HT1080 (cell line): Measurements from ENCODE around the gene CSTPP1. TPM values are rescaled to one million over a fixed set of nuclear protein-coding genes. Genes with fewer than 3 reads are reported as not detected.

Experiments used
- DNase-seq: peaks from one replicate; pipeline ENCODE4 v3.0.0-alpha.2; 2015; ENCODE audit warnings: low read depth
- polyA plus RNA-seq, 2 experiments: library from polyadenylated mRNA; depleted of rRNA; stranded (reverse); fragments of >200 nt; gene quantifications; 2 replicates each; pipeline ENCODE4 v1.2.3, GENCODE V29; 2015
- total RNA-seq: library from RNA; depleted of rRNA; stranded (reverse); fragments of >200 nt; shearing (Covaris generic); gene quantifications from 2 replicates; pipeline ENCODE4 v1.2.3, GENCODE V29; 2014; rRNA removed

The CSTPP1 gene, protein sequence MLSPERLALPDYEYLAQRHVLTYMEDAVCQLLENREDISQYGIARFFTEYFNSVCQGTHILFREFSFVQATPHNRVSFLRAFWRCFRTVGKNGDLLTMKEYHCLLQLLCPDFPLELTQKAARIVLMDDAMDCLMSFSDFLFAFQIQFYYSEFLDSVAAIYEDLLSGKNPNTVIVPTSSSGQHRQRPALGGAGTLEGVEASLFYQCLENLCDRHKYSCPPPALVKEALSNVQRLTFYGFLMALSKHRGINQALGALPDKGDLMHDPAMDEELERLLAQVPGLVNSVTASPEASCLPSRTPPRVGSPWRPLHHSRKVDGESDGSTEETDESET
- 10.0 and 16.2 TPM in 2 replicates for total RNA-seq
- 19.4 and 23.1 TPM in 2 replicates for polyA plus RNA-seq (2015; cell fraction: cytosol; rRNA removed)
- 17.5 and 19.2 TPM in 2 replicates for polyA plus RNA-seq (2015; cell fraction: nucleus; rRNA removed)

DNA sequence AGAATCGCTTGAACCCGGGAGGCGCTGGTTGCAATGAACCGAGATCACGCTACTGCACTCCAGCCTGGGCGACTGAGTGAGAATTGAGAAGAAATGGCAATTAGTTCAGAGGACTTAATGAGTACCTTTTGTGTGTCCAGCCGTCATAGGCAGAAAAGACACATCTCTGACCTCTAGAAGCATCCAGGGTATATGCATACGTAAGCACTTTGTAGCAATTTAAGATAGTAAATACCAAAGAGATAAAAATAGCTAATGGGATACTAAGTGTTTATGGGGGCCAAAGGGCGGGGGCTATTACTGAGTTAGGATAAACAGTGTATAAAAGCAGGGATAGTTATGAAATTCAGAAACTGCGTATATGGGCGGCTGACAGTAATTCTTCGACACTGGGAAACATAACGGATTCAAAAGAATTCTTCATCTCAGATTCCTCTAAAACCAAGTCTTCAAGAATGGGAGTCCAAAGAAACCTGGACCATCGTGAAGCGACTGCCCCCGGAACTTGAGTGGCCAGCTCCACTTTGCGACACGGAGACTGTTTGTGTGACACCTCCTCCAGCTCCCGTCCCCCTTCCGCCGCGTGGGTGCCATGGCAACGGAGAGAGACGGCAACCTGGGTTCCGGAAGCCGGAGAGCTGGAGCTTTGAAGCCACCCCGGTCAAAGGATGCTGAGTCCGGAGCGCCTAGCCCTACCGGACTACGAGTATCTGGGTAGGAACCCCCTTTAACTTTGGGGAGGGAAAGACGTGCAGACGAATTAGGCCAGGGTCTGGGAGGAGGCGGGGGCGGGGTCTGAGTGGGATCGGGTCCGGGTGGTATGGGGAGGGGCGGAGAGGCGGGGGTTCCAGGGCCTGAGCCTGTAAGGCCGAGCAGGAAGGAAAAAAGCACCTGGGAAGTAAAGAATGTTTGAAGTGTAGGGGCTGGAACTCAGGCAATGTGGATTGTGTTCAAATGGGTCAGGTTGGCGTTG lies at the start of gene CSTPP1:
TSS of gene CSTPP1 (plus strand) at position 624 of the 973 bp plus-strand sequence. CDS start at position 669, 45 bp downstream.
- peak; percentile 82 for DNase-seq

DNA sequence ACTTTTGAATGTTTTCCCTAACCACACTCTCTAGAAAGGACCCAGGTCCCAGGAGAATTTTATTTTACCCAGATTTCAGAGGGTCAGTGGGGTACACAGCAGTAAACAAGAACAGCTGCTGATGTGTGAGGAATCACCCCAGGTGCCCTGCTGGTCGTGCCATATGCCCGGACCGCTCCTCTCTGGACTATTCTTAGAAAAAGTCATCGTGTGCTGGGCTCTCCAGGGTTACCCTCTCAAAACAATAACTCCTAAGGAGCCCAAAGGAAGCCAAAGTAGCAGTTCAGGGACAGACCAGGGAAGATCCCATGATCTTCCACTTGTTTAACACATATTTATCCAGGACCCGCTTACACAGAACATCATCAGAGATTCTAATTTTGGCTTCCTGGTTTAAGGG lies 47.9 kb upstream of the CSTPP1 start:
- DNase-seq, result no peak

DNA sequence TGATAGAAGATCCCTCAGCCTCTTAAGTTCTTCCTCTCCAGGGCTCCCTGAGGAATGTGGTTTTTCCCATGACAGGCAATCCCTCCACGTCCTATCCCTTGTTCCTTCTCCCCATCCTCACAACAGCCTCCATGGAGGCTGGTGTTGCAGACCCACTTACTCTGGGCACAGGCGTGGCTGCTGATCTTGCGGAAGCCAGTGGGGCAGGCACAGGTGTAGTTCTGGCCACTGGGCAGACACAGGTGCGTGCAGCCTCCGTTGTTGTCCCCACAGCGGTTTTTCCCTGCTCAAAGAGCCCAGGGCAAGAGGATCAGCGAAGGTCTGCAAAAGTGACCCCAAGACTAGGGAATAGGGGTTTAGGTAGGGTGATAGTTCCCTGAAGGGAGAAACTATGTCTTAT lies 47.3 kb upstream of the CSTPP1 start:
- no peak for DNase-seq

DNA sequence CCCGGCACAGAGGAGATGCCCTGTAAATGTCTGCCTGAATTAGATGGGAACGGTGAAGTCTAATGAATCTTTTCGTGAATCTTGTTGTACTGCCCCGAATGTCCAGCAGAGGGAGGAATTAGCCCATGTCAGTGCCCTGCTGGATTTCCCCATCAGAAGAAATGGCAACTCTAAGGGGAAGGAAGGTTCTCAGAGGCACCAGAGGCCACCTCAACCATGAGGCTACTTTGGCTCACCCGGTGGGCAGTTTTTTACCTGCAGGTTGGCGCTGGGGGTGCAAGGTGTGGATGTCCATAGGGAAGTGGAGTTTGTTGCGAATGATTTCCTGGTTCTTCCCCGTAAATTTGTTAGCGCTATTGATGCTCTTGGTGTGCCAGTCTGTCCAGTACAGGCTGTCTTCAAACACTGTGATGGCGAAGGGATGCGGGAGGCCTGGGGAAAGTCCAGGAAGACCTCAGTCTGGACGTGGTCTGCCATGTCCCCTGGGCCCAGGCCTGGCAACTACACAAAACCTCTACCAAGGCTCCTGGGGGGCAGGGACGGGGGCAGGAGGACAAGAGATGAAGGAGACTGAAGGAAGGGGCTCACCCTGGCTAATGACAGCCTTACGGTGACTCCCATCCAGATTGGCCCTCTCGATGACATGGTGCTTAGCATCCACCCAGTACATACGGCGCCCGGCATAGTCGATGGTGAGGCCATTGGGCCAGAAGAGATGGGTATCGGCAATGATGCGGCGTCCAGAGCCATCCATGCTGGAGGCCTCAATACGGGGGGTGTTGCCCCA lies 46.7 kb upstream of the CSTPP1 start:
- peak; percentile 53 for DNase-seq

DNA sequence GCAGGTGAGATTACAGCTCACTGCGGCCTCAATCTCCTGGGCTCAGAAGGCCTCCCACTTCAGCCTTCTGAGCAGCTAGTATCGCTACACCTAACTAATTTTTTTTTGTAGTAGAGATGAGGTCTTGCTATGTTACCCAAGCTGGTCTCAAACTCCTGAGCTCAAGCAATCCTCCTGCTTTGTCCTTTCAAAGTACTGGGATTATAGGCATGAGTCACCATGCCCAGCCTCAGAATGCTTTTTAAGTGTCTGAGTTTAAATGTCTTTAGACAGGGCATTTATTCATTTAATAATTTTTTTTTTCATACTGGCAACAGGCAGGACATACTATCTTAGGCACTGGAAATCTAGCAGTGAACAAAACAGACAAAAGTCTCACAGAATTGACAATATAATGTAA lies 45.9 kb upstream of the CSTPP1 start:
- DNase-seq, result no peak

DNA sequence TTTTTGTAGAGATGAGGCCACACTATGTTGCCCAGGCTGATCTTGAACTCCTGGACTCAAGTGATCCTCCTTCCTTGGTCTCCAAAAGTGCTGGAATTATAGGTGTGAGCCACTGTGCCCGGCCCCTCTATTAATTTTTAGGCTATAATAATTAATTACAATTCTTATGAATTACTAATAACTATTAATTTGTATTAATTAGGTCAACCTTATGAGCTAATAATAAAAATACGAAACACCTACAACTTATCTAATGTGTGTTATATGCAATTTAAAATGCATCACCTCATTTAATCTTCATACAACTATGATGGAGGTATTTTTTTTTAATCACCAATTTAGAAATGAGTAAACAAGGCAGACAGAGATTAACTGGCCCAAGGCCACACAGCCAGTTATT lies 44.5 kb upstream of the CSTPP1 start:
- DNase-seq, result no peak

DNA sequence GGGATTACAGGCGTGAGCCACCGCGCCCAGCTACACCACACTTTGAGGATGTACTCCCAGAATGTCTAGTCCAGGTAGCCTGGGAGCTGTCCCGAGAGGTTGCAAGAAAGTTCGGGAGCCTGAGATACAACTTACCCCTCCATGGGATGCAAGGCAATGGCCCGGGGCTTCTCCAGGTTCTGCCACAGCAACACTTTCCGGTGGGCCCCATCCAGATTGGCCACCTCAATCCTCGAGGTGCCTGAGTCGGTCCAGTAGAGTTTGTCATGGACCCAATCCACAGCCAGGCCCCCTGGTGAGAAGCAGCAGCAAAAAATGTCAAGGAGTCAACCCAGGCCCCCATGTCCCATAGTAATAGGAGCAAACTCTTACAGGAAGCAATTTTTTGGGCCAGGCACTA lies 43.7 kb upstream of the CSTPP1 start:
- no peak for DNase-seq

DNA sequence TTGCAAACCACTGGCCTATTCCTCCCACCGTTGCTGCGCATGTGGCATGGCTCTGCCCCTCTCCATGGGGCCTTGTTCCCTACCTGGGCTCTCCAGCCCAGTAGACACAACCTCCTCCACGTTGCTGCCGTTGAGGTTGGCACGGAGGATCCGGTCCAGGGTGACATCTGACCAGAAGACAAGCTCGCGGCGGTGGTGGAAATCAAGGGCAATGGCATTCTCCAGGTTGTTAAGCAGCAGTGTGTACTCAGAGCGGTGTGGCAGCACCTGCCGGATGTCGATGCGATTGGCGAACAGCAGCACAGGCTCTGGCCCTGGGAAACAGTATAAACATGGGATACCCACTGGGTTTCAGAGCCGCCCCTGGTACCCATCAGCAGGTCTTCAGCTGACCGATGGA lies 42.1 kb upstream of the CSTPP1 start:
- DNase-seq, result no peak

DNA sequence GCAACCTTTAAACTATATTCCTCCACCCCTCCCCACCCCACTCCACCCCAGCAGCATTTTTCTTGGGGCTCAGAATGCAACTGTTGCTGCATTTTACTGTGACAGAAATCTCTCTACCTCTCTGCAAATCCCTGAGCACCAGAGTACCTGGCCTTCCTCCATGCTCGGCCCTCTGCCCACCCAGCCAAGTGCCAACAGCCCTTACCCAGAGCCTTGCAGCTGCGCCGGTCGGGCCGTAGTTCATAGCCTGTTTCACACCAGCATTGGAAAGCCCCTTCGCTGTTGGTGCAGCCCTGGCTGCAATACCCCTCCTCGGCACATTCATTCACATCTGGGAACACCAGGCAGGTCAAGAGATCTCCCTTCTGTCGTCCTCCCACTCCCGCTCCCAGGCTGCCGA lies 41.6 kb upstream of the CSTPP1 start:
- no peak for DNase-seq

DNA sequence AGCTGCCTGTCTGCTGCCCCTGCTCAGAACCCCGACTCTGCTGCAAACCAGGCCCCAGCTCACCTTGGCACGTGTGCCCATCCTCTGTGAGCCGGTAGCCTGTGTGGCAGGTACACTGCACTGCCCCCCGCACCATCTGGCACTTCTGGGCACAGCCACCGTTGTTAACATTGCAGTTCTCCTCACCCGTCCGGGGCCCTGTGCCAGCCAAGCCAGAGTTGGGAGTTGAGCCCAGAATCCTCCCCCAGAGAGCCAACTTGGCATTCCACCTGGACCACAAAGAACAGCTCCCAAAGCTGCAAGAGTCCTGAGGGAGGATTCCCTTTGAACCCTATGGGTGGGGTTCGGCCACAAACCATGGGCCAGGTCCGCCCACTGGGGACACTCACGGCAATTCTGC lies 40.7 kb upstream of the CSTPP1 start:
- DNase-seq, result no peak

DNA sequence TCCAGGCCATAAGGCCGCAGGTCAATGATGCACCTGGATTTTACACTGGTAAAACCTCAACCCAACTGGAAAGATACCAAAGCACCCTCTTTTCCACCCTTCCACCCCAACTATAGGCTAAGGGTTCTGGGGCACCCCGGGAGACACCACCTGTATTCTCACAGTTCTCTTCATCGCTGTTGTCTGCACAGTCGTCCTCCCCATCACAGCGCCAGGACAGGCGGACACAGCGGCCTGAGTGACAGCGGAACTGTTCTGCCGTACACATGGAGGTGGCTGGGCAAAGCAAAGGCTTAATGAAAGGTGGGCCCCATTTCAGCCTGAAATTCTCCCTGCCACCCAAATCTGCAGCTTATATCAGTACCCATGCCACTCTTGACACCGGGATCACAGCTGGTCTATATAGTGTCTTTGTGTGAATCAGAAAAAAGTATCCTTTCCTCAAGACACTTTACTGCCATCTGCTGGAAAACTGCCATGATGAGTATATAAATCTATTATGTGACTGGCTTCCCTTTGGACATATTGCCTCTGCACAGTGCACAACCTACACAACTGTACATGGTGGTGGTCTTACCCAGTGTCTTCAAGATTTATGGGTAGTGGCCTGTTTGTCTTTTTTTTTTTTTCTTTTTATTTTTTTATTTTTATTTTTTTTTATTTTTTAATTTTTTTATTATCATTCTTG lies 39.7 kb upstream of the CSTPP1 start:
- DNase-seq, result peak; percentile 59

DNA sequence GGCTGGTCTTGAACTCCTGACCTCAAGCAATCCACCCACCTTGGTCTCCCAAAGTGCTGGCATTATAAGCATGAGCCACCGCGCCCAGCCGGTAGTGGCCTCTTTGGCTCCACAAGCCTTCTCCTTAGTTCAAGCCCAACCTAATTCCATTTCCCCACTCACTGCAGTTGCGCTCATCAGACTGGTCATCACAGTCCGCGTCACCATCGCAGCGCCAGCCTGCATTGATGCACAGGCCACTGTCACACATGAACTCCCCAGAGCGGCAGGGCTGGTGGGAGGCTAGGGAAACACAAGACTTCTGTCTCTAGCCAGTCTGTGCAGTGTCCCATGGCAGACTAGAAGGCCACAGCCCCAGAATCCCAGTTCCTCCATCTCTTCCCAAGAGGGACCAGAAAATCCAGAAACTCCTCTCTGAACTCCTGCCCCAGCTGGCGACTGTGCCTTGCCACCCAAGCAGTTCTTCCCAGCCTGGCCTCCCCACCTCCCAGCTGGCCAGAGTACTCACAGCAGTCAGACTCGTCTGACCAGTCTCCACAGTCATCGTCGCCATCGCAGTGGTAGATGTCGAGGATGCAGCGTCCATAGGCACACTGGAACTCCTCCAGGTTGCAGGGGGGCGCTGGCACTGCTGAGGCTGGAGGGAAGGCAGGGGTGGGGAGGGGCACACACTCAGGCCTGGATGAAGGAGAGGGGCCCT lies 38.0 kb upstream of the CSTPP1 start:
- DNase-seq, result no peak

DNA sequence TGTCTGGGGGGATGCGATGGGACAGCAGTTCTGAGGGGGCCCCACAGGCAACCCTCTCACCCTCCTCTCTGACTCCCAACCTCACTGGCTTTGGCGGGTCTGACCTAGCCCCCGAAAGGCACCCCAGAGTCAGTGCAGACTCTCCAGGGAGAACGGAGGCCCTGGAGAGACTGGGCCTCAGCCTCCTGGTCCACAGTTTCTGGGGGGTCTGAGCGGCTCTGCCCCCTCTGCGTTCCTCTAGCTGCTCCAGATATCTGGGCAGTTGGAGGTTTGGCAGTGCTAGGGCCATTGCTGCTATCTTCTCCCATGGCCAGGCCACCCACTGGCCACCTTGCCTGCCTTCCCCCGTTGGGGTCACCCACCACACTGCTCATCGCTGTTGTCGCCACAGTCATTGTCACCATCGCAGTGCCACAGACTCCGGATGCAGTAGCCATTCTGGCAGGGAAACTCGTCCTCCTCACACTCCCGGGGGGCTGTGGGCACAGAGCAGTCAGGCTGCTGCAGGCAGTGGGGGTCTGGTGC lies 37.0 kb upstream of the CSTPP1 start:
- no peak for DNase-seq

DNA sequence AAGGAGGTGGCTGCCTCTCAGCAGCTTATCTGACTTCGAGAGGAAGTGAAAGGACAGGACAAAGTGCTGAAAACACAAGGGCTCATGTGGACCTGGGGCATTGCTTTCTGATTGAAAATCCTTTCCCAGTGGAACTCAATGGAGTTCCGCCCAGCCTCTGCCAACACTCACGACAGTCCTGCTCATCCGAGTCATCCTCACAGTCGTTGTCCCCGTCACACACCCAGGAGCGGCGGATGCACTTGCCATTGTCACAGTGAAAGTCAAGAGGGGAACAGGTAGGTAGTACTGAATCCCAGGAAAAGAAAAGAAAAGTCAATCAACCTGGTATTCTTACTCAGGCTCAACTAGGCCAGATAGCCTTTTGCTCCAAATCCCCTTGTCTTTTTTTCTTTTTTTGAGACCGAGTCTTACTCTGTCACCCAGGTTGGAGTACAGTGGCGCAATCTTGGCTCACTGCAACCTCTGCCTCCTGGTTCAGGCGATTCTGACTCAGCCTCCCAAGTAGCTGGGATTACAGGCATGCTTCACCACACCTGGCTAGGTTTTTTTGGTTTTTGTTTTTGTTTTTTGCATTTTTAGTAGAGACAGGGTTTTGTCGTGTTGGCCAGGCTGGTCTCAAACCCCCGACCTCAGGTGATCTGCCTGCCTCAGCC lies 36.3 kb upstream of the CSTPP1 start:
- no peak for DNase-seq

DNA sequence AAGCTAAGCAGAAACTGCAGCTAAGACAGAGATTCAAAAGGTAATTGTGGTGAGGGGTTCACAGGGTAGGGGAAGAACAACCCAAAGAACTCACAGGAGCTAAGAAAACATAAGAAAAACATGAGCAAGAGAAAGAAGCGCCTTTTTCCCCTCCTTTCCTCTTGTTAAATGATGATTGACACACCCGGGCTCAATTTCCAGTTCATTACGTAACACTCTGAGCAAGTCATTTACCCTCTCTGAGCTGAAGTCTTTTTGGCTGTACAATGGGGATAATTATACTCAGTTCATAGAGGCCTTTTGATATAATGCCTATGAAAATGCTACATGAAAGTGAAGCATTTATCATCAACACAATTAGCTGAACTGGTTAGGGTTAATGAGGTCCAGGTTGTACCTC lies 35.4 kb upstream of the CSTPP1 start:
- DNase-seq, result no peak

DNA sequence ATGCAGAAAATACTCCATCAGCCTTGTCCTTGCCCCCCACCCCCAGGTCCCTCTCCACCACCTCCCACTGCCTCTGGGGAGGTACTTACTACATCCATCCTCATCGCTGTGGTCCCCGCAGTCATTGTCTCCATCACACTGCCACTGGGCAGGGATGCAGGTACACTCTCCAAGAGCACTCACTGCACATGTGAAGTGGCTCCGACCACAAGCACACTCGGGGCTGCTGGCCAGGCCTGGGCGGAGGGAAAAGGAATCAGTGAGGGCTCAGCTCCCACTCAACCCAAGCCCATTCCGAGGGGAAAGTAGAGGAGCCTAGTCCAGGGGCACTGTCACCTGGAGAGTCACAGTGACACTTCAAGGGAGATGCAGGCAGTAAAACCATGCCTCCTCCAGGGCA lies 33.9 kb upstream of the CSTPP1 start:
- DNase-seq, result no peak

DNA sequence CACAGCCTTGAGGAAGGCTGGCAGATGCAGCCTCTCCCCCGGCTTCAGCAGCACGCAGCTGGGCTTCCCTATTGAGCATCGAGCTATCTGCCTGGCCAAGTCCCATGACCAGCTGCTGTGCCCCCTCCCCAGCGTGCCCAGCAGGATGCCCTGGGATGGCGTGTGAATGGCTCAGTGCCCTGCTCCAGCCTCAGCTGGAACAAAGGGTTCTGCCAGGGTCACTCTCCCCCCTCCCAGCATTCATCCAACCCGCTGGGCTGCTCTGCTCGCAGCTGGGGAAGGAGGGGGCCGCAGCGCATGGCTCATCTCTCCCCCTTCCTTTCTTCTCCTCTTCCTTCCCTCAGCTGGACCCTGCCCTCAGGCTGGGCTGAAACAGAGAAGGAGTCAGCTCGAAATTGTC lies 32.7 kb upstream of the CSTPP1 start:
- no peak for DNase-seq

DNA sequence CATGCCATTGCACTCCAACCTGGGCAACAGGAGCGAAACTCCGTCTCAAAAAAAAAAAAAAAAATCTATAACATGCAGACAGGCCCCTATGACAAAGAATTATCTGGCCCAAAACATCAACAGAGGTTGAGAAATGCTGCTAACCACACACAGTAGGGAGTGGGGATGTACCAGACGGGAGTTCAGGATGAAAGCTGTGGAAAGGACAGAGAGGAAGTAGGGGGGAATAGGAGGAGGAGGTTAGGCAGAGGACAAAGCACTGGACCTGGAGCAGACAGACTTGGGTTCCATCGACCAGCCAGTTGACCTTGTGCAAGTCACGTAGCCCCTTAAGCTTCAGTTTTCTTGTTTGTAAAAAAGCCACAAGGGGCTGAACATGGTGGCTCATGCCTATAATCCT lies 30.8 kb upstream of the CSTPP1 start:
- no peak for DNase-seq

DNA sequence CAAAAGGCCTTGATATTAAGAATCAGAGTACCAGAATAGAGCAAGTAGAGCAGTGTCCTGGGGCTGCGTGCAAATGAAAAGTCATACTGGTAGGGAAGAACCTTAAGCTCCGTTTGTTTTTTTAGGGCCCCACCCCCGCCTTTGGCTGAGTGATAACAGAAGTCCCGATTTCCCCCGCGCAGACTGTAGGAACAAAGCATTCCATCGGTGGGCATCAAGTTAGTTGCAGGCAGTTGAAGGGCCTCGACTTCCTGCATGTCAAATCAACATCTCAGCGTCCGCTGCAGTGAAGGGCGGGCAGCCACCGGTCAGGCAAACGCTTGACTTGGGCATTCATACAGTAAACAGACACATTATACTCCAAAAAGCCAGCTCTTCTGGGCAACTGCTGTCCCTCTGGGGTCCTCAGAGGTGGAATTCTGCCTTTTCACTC lies 29.9 kb upstream of the CSTPP1 start:
- no peak for DNase-seq
